IPS-NIHi7 (cell line): ENCODE results near the gene DHRSX.
A peak's percentile ranks its signal among the peaks of the same experiment; 100 is the strongest.
"Not testable (repeated sequence)": the region's sequence is repeated elsewhere in the genome, so short reads cannot be mapped to it uniquely, and the experiment has no call there.

Experiments used
- DNase-seq: peaks from one replicate; pipeline ENCODE4 v3.0.0; 2012; ENCODE audit warnings: mixed read lengths; ENCODE audit errors: extremely low spot score

DHRSX gene

DNA sequence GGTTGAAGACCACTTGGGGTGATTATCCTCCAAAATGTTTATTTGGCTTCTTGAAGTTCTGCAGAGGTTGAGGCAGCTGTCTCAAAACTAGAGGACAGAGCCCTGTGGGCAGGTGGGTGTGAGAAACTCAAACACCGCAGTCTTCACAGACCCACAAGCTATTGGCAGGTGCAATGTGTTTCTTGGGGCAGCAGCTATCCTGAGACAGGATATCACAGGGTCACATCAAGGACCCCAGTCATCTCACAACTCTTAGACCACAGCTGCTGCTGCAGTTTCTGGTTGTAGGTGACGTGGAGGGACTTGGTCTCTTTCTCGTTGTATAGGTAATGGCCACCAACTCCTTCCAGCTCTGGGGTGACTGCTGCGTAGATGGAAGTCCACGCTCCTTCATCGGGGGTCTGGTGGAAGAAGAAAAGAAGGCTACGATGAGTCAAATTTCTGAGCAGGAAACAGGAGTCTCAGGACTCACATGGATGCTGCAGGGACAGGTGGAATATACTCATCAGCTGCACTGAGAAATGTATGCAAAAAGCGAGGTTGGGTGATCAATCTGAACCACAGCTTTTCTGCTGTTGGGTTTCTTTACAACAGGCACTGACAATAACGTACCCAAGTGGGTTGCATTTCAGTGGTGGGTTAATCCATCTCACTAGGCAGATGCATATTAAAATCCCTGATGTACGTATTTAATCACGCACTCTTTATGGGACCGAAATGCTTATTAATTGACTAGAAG, 279.8 kb downstream of the DHRSX start:
- no peak for DNase-seq

GRCh38 chrX:2220296-2220695, 280.5 kb downstream of the DHRSX start:
- no peak for DNase-seq

- not testable (repeated sequence) for DNase-seq
These were observed 286.5 kb downstream of the DHRSX start for GRCh38 chrX:2214138-2214823.

GRCh38 chrX:2211667-2212066, 289.1 kb downstream of the DHRSX start:
- DNase-seq, result not testable (repeated sequence)

- no peak for DNase-seq
These were observed 307.5 kb downstream of the DHRSX start for GRCh38 chrX:2193273-2193592.

GRCh38 chrX:2192584-2193272, 308.0 kb downstream of the DHRSX start:
- DNase-seq, result no peak

- DNase-seq, result no peak
These were observed 311.9 kb downstream of the DHRSX start for GRCh38 chrX:2188840-2189239.

DNA sequence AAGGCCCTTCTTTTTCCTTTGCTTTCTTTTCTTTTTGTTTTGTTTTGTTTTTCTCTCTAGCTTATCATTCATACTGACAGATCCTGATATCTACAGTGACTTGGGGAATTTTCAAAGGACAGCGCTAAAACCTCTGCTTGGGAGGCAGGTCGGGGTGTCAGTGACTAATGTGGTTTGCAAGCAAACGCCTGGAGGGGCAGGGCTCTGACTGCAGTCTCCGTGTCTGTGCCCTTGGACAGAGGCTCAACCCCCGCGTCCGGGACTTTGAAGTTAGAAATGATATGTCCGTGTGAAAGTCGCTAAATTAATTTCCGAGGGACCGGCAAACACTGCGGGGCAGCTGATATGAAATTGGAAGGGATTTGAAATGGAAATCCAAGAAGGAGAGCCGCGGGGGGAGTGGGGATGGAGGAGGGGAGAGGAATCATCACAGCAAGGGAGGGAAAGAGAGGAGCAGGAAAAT, 312.4 kb downstream of the DHRSX start:
- DNase-seq, result peak; percentile 60

GRCh38 chrX:2187352-2188115, 313.2 kb downstream of the DHRSX start:
- DNase-seq, result no peak

DNA sequence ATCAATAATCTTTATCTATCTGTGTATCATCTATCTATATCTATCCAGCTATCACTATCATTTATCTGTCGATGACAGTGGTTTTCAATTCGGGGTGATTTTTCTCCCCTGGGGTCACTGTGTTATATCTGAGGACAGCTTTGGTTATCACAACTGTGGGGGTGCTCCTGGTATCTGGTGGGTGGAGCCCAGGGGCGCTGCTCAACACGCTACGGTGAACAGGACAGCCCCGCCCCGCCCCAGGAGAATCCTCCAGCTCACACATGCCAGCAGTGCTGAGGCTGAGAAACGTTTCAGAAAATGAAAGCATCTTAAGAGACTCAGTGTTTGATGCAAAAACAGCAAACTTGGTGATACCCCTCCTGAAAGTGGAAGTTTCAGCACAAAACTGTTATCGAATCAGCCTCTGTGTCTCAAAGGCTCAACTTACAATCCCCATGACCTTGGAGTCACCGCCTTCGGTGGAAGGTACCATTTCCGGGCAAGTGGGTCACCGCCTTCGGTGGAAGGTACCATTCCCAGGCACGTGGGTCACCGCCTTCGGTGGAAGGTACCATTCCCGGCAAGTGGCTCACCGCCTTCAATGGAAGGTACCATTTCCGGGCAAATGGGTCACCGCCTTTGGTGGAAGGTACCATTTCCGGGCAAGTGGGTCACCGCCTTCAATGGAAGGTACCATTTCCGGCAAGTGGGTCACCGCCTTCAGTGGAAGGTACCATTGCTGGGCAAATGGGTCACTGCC, 315.3 kb downstream of the DHRSX start:
- no peak for DNase-seq

- no peak for DNase-seq
These were observed 316.7 kb downstream of the DHRSX start for GRCh38 chrX:2184089-2184488.

GRCh38 chrX:2183193-2183725, 317.5 kb downstream of the DHRSX start:
- DNase-seq, result no peak

- no peak for DNase-seq
These were observed 323.2 kb downstream of the DHRSX start for GRCh38 chrX:2177541-2177940.

DNA sequence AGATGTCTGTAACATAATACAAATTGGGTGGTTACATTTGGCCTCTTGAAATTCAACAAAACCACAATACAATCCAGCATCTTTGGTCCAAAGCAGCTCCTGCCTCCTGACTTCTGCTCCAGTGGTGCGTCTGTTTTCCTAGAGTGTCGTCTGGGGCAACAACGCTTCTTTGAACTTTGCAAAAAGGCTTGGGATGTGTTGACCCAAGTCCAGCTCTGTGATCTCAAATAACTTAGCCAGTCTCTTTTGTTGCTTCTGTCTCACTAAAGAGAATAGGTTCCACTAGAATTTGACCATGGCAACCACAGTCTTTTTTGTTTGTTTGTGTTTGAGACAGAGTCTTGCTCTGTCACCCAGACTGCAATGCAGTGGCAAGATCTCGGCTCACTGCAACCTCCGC, 324.0 kb downstream of the DHRSX start:
- DNase-seq, result no peak

GRCh38 chrX:2176274-2176673, 324.5 kb downstream of the DHRSX start:
- DNase-seq, result no peak

DNA sequence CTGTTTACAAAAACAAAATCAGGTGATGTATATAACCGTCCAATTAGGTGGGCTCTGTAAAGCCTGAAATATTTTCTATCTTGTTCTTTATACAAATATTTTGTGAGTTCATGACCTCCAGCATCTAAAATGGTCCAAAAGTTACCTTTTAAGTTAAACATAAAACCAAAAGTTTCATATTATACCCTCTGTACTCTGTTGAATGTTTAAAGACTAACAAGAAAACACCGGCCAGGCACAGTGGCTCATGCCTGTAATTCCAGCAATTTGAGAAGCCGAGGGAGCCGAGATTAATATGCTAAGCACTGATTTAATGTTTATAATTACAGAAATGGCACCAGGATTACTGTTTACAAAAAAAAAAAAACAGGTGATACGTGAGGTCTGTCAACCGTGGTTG, 328.4 kb downstream of the DHRSX start:
- no peak for DNase-seq
